WI38 (cell line): ENCODE results near the gene APOC1.

Experiments used
- H3K4me3 ChIP-seq: 2 replicates; pipeline ENCODE4 v1.5.1; 2011; ENCODE audit warnings: low read depth, mild to moderate bottlenecking, control low read depth, low read length
- CTCF ChIP-seq: IDR thresholded peaks from 2 replicates; pipeline ENCODE4 v1.5.1; 2012; ENCODE audit warnings: low read depth, mild to moderate bottlenecking, control low read depth, low read length

APOC1 gene

GRCh38 chr19:44927746-44928145 is 13.3 kb downstream of the APOC1 start:
- H3K4me3 ChIP-seq, result no peak overlapping the region
- no peak for TF ChIP-seq CTCF

- TF ChIP-seq CTCF, result no peak
- H3K4me3 ChIP-seq, result no peak overlapping the region
These were observed 15.7 kb downstream of the APOC1 start for GRCh38 chr19:44930088-44930487.

- no peak for TF ChIP-seq CTCF
- no peak overlapping the region for H3K4me3 ChIP-seq
These were observed 17.1 kb downstream of the APOC1 start for GRCh38 chr19:44931541-44931940.

GRCh38 chr19:44939668-44940067 is 25.3 kb downstream of the APOC1 start:
- TF ChIP-seq CTCF, result no peak
- no peak overlapping the region for H3K4me3 ChIP-seq

GRCh38 chr19:44942067-44942571 is 27.7 kb downstream of the APOC1 start, which contains the start of gene APOC4:
TSS of gene APOC4 (plus strand) at chr19:44942237. CDS start at chr19:44942278, 41 bp downstream.
- no peak for TF ChIP-seq CTCF

GRCh38 chr19:44943801-44944249 is 29.4 kb downstream of the APOC1 start:
- no peak overlapping the region for H3K4me3 ChIP-seq
- TF ChIP-seq CTCF, result no peak

More at GRCh38 chr19:44942067-44942571, 27.7 kb downstream of the APOC1 start, which contains the start of gene APOC4:
- H3K4me3 ChIP-seq, result no peak within 1 kb of the TSS

- H3K4me3 ChIP-seq, result no peak overlapping the region
- no peak for TF ChIP-seq CTCF
These were observed 32.7 kb downstream of the APOC1 start for GRCh38 chr19:44947041-44947581.
